Measurements from ENCODE around the gene NUCB1.

The NUCB1 gene

DNA sequence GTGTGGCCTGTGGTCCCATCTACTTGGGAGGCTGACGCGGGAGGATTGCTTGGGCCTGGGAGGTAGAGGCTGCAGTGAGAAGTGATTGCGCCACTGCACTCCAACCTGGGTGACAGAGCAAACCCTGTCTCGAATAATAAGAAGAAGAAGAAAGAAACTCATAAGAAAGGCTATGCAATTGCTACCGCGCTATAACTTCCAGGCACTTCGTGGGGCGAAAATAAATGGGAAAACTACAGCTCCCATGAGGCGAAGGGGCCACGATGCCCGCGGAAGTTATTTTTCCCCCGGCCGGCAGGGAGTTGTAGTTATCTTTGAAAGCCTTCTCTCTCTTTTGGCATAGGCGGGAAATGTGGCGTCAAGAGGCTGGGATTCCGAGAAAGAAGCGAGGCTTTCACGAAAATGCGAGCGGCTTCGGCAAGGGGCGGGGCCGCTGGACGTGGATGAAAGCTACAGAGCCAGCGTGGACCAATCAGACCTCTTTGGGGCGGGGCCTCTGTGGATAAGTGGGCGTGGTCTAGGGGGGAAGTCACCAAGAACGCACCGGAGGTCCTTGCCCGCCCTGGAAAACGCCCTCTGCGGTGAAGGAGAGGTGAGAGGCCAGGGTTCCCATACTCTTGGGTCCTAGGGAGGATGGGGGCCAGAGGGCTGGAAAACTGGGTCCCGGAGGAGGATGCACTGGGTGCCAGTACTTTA lies at the start of gene NUCB1:
Gene NUCB1 (plus strand): TSS at position 532 of the 696 bp plus-strand sequence. CDS start 485 bp downstream, outside the sequence.
- Mint-ChIP-seq H3K27me3 (peaks cover 18 to 27% of the 10 kb centered on the region in 2 donors), H3K4me3 (peak within 1 kb of the TSS; percentile 96 to 100), H3K27ac (peak within 1 kb of the TSS; percentile 95), H3K9me3 (no peaks in the 10 kb centered on the region), H3K4me1 (peaks cover 18 to 52% of the 10 kb centered on the region in 2 donors), H3K36me3 (peaks cover 17 to 29% of the 10 kb centered on the region in 2 donors)
- peak; percentile 95 for DNase-seq
- ATAC-seq (replicated peaks): peak; percentile 97 to 99

DNA sequence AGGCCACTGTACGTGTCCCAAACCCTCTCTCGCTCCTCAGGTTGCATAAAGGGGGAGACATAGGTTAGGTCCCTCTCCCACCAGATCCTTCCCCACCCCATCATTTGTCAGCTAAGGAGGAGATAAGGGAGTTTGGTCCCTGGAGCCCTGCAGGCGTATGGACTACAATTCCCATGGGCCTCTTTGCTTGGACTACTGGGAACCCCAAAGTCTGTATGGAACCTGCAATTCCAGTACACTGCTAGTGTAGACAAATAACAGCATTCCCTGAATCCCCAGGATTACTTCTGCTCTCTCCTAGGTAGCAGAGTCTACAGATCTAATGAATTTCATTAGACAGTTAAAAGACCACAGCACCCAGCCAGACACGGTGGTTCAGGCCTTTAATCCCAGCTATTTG lies 47.8 kb upstream of the NUCB1 start:
- peaks cover 1 to 3% of the 10 kb centered on the region in 2 donors for H3K36me3 Mint-ChIP-seq
- ATAC-seq (replicated peaks): no peak
- H3K27me3 Mint-ChIP-seq: no peaks in the 10 kb centered on the region
- no peak overlapping the region for H3K27ac Mint-ChIP-seq
- no peak overlapping the region for H3K4me3 Mint-ChIP-seq
- no peaks in the 10 kb centered on the region for H3K9me3 Mint-ChIP-seq
- H3K4me1 Mint-ChIP-seq: no peaks in the 10 kb centered on the region
- DNase-seq: no peak

DNA sequence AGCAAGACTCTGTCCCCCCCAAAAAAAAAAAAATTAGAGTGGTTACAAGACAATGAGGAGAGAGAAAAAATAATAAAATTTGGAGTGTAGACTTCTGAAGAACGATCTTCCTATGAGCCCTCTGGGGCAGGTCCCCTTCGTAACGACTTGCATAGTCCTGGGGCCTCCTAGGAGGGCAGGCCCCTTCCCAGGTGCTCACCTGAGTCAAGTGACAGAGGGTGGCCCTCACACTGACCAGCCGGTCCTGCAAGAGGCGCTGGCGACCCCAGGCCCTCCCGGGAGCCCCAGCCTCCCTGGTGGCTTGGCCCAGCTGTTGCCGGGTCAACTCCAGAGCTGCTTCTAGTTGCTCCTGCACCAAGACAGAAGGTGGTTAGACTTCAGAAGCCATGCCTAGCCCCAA lies 46.6 kb upstream of the NUCB1 start:
- H3K27me3 Mint-ChIP-seq: no peaks in the 10 kb centered on the region
- ATAC-seq (replicated peaks): no peak
- no peak overlapping the region for H3K4me3 Mint-ChIP-seq
- H3K9me3 Mint-ChIP-seq: no peaks in the 10 kb centered on the region
- no peak for DNase-seq
- peaks cover 0 to under 1% of the 10 kb centered on the region in 2 donors for H3K4me1 Mint-ChIP-seq
- H3K27ac Mint-ChIP-seq: no peak overlapping the region
- H3K36me3 Mint-ChIP-seq: no peaks in the 10 kb centered on the region

DNA sequence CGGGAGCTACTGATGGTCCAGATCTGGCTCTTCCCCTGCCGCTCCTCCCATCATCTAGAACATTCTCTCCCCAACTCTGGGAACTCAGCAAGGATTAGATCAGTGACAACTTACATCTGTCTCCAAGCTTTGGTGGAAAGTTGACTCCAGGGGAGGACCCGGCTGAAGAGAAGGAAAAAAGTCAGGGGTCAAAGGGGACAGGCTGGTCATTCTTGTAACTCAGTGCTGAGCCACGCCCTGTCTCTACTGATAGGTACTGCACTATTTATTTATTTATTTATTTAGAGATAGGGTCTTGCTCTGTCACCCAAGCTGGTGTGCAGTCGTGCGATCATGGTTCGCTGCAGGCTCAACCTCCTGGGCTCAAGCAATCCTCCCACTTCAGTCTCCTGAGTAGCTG lies 46.0 kb upstream of the NUCB1 start:
- H3K4me3 Mint-ChIP-seq: no peak overlapping the region
- H3K4me1 Mint-ChIP-seq: peaks cover 3 to 7% of the 10 kb centered on the region in 2 donors
- H3K27me3 Mint-ChIP-seq: no peaks in the 10 kb centered on the region

DNA sequence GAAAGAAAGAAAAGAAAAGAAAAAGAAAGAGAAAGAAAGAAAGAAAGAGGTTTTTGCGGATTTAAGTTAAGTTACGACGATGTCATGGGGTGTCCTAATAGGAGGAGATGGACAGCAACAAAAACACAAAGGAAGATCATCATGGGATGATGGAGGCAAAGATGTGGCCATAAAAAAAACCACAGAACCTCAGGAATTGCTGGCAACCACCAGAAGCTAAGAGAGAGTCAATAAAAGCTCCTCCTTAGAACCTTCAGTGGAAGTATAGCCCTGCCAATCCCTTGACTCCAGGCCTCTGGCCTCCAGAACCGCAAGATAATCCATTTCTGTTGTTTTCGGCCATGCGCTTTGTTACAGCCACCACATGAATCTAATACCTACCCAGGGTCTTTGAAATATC lies 43.2 kb upstream of the NUCB1 start:
- ATAC-seq (replicated peaks) (no peak), DNase-seq (no peak)
- no peak overlapping the region for H3K4me3 Mint-ChIP-seq
- H3K27me3 Mint-ChIP-seq: no peaks in the 10 kb centered on the region
- peaks cover 8 to 13% of the 10 kb centered on the region in 2 donors for H3K4me1 Mint-ChIP-seq
- no peaks in the 10 kb centered on the region for H3K9me3 Mint-ChIP-seq
- no peak overlapping the region for H3K27ac Mint-ChIP-seq
- H3K36me3 Mint-ChIP-seq: no peaks in the 10 kb centered on the region

More for the DNA sequence above, 46.0 kb upstream of the NUCB1 start:
- Mint-ChIP-seq H3K9me3 (no peaks in the 10 kb centered on the region), H3K27ac (no peak overlapping the region), H3K36me3 (no peaks in the 10 kb centered on the region)
- DNase-seq: no peak
- no peak for ATAC-seq (replicated peaks)

DNA sequence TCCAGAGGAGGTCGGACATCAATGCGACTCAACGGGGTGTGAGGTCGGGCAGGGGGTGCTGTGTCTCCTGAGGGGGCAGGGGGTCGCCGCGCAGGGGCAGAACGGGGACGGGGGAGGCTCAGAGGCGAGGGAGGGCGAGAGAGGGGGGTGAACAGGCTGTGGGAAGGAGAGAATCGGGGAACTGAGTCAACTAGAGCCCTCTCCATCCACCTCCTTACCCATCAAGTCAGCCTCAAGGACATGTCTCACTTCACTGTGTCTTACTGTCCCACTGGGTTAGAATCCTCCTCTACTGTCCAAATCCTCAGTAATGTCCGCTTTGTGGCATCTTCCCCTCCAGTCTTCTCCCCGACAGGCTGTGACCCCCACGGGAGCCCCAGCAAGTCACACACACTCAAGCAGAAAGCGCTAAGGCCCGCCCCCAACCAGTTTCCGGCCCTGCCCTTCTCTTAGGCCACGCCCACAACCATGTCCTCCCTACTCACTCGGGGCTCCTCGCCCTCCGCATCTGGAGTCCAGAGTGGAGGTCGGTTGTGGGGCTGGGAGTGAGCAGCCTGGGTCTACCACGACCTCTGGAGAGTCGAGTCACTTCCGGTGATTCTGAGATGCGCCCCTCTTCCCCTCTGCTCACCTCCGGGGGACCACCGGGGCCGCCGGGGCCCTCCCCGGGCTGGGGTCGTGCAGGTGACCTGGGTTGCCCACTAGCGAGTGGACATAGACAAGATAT lies 41.0 kb upstream of the NUCB1 start:
- no peaks in the 10 kb centered on the region for H3K36me3 Mint-ChIP-seq
- DNase-seq: peak; percentile 75
- peaks cover 8 to 13% of the 10 kb centered on the region in 2 donors for H3K4me1 Mint-ChIP-seq
- ATAC-seq (replicated peaks): peak; percentile 85 to 86
- H3K4me3 Mint-ChIP-seq: peak overlapping the region; percentile 85 to 89
- no peaks in the 10 kb centered on the region for H3K9me3 Mint-ChIP-seq
- H3K27me3 Mint-ChIP-seq: no peaks in the 10 kb centered on the region
- H3K27ac Mint-ChIP-seq: peak overlapping the region; percentile 74

DNA sequence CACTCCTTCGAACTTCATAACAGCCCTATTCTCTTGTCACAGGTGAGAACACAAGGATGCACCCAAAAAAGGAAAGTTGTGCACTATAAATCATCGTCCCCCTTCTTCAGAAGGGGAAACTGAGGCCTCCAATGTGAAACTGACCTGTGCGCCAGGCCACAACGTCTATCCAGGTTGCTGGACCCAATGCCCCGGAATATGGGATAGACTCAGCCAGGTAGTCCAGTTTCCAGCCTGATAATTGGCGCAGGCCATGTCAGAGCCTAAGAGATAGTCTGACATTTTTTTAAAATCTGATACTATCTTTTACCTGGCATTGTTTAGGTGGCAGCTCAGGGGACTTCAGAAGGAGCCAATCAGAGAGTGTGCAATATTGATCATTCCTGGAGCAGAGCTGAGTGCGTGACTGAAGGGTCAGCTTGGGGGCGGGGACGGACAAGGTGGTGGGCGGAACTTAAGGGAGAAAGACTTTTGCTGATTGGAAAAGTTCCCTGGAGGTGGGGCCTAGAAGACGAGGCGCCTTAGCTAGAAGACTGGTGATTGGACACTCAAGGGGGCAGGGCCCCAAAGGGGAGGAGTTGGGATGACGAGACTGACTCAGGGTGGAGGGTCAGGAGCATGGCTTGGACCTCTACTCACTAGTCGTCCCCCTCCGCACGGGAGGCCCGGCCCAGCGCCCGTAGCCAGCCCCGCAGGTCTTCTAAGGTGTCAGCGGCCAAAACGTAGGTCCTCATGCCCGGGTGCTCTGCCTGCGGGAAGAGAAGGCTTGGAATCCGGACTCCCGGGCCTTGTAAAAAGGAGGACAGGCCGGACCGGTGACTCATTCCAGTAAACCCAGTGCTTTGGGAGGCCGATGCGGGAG lies 40.2 kb upstream of the NUCB1 start:
- Mint-ChIP-seq H3K4me3 (peak overlapping the region; percentile 85 to 89), H3K9me3 (no peaks in the 10 kb centered on the region), H3K4me1 (peaks cover 8 to 13% of the 10 kb centered on the region in 2 donors), H3K36me3 (no peaks in the 10 kb centered on the region), H3K27ac (peak overlapping the region; percentile 69), H3K27me3 (no peaks in the 10 kb centered on the region)
- ATAC-seq (replicated peaks): peak; percentile 55 to 72
- peak; percentile 61 for DNase-seq

DNA sequence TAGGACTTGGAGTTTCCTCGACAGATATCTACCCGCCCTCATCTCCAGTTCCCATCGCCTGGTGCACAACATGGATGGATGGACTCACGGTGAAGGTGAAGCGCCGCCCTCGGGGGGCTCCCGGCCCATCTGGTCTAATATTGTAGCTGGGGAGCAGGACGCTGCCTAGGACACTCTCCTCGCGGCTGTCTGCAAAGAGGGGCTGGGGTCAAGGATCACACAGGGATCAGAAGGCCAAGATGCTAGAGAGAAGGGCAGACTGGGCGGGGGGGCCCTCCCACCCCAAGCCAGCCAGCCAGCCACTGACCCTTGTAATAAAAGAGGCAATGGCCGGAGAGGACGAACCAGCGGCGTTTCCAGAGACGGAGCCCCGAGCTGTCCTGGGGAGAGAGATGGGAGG lies 38.8 kb upstream of the NUCB1 start:
- DNase-seq: no peak
- Mint-ChIP-seq H3K4me3 (no peak overlapping the region), H3K36me3 (no peaks in the 10 kb centered on the region), H3K27me3 (peaks cover 0 to 5% of the 10 kb centered on the region in 2 donors), H3K4me1 (peaks cover 8 to 13% of the 10 kb centered on the region in 2 donors), H3K27ac (peak overlapping the region; percentile 32), H3K9me3 (no peaks in the 10 kb centered on the region)
- ATAC-seq (replicated peaks): no peak

DNA sequence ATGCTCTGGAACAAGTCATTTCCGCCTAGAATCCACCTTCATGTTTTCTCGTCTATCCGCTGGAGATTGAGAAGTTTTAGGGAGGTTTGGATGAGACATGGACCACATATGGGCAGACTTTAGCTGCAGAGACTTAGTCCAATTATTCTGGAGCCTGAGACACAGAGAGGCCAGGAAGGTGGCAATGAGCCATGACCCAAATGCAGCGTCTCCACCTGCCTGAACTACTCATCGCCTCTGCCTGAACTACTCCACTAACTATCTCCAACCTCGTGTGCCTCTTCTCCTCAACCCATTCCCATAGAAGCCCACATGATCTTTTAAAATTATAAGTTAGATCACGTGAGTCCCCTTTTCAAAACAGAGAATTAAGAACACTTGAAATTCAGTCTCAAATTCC lies 37.3 kb upstream of the NUCB1 start:
- no peaks in the 10 kb centered on the region for H3K36me3 Mint-ChIP-seq
- H3K27ac Mint-ChIP-seq: no peak overlapping the region
- no peaks in the 10 kb centered on the region for H3K9me3 Mint-ChIP-seq
- no peak overlapping the region for H3K4me3 Mint-ChIP-seq
- DNase-seq (no peak), ATAC-seq (replicated peaks) (no peak)
- peaks cover 0 to 5% of the 10 kb centered on the region in 2 donors for H3K27me3 Mint-ChIP-seq
- peaks cover 8 to 13% of the 10 kb centered on the region in 2 donors for H3K4me1 Mint-ChIP-seq

DNA sequence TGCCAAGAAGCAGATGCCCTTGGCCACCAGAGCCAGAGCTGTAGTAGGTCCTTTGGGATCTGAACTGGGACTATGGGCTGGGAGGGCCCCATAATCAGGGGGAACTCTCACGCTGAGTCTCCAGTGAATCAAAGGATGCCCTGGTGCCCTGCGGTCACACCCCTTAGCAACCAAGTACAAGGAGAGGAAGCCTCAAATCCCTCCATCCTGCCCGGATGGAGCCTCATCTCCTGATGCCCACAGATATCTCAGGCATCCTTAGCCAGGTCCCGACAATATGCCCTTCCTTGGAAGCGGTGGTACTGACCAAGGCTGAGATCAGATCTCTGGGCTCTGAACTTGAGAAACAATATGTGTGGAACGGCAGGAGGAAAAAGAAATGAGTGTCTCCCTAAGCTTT lies 33.4 kb upstream of the NUCB1 start:
- H3K27me3 Mint-ChIP-seq: peaks cover 0 to 5% of the 10 kb centered on the region in 2 donors
- H3K36me3 Mint-ChIP-seq: no peaks in the 10 kb centered on the region
- no peak overlapping the region for H3K27ac Mint-ChIP-seq
- H3K9me3 Mint-ChIP-seq: no peaks in the 10 kb centered on the region
- no peak for DNase-seq
- peaks cover 5 to 6% of the 10 kb centered on the region in 2 donors for H3K4me1 Mint-ChIP-seq
- no peak for ATAC-seq (replicated peaks)
- H3K4me3 Mint-ChIP-seq: no peak overlapping the region

DNA sequence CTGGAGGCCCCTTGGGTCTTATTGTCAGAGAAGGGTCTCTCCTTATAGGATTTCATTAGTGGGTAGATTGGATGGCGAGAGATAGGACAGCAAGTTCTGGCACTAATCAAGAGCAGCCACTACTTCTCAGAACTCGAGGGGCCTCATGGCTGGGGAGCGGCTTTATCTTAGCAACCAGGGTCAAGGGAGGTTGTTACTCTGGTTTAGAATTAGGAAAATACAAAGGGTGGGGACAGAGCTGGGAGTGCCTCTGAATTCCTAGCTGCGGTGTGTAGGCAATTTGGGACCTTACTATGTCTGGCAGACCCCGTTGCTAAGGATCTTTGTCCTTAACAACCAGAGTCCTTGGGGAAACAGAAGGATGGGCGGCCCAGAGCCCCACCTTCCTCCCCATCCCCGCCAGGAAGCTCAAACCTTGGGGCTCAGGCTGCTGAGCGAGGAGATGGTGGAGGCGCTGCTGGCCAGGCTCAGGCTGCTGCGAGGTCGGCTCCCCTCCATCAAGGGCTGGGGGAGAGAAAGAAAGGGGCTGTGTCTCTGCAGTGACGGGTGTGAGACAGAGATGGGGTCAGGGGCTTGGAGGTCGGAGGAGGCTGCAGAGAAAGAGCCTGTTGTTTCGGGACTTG lies 32.9 kb upstream of the NUCB1 start:
- no peak overlapping the region for H3K27ac Mint-ChIP-seq
- H3K4me3 Mint-ChIP-seq: no peak overlapping the region
- peaks cover 0 to 5% of the 10 kb centered on the region in 2 donors for H3K27me3 Mint-ChIP-seq
- H3K36me3 Mint-ChIP-seq: peaks cover 1 to 2% of the 10 kb centered on the region in 2 donors
- peaks cover 5 to 7% of the 10 kb centered on the region in 2 donors for H3K4me1 Mint-ChIP-seq
- no peaks in the 10 kb centered on the region for H3K9me3 Mint-ChIP-seq
- no peak for ATAC-seq (replicated peaks)
- DNase-seq: no peak

DNA sequence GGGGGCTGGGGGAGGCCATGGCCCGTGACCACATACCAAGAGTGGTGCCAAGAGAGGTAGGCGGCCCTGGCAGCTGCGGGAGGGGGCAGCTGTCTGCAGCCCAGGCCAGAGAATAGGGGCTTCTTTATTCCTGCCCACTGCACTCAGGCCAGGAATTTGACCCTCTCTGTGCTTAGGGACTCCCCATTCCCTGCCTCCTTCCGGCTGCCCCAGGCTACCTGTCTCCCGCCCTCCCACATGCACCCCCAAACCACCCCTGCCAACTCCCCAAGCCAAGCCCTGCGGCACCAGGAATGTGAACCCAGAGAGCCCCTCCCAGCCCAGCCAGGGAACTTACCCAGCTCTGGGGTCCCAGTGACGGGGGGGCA lies 32.4 kb upstream of the NUCB1 start:
- H3K27me3 Mint-ChIP-seq: peaks cover 0 to 5% of the 10 kb centered on the region in 2 donors
- no peak for ATAC-seq (replicated peaks)
- H3K4me3 Mint-ChIP-seq: no peak overlapping the region
- H3K9me3 Mint-ChIP-seq: no peaks in the 10 kb centered on the region
- peaks cover 7 to 11% of the 10 kb centered on the region in 2 donors for H3K4me1 Mint-ChIP-seq
- H3K27ac Mint-ChIP-seq: no peak overlapping the region
- DNase-seq: no peak
- peaks cover 4 to 7% of the 10 kb centered on the region in 2 donors for H3K36me3 Mint-ChIP-seq

DNA sequence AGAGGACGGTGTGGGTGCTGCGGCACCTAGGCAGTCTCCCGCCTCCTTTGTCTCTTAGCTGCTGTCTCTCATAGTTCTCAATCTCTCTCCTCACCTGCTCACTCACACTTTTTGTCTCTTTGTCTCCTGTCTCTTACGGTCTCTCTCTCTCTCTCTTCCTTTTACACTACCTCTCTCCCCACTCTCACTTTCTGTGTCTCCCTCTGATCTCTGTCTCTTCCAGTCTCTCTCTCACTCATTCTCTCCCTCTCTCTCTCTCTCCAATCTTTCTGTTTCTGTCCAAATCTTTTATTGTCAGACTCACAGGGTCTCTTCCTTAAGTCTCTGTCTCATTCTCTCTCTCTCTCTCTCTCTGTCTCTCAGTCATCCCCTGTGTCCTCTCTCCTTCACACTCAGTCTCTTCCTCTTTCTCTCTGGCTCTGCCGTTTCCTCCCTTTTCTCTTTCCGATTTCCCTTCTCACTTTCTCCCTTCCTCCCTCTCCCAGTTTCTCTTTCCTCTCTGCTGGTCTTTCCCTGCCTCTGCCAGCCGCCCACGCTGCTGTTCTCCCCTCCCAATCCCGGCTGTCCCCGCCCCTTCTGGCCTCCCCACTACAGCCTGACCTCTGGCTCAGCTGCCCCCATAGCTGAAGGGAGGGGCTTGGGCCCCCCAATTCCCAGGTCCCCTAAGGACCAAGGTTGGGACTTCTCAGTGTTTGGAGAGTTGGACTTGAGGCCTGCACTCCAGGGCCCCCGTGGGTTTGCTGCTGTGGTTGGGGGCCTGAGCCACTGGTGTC lies 31.8 kb upstream of the NUCB1 start, which contains the start of gene PLEKHA4:
Gene PLEKHA4 (minus strand): TSS at position 504 of the 773 bp plus-strand sequence. CDS start 997 bp downstream, outside the sequence.
- peaks cover 0 to 5% of the 10 kb centered on the region in 2 donors for H3K27me3 Mint-ChIP-seq
- H3K27ac Mint-ChIP-seq: no peak within 1 kb of the TSS
- peaks cover 7 to 13% of the 10 kb centered on the region in 2 donors for H3K36me3 Mint-ChIP-seq
- no peaks in the 10 kb centered on the region for H3K9me3 Mint-ChIP-seq
- ATAC-seq (replicated peaks) (no peak), DNase-seq (no peak)
- H3K4me3 Mint-ChIP-seq: no peak within 1 kb of the TSS
- H3K4me1 Mint-ChIP-seq: peaks cover 9 to 13% of the 10 kb centered on the region in 2 donors
